ENCODE measurements around the gene FGA. TPM values are rescaled to one million over a fixed set of nuclear protein-coding genes. Genes with fewer than 3 reads are reported as not detected.
A peak's percentile ranks its signal among the peaks of the same experiment; 100 is the strongest.

FGA gene
- polyA plus RNA-seq = not detected

- H3K27ac Mint-ChIP-seq = peak within 1 kb of the TSS in 1 of 3 donors; percentile 6
- H3K27me3 Mint-ChIP-seq = peaks cover 6% of the 10 kb centered on the region
- peaks cover 0 to 2% (median 0%) of the 10 kb centered on the region in 3 donors for H3K9me3 Mint-ChIP-seq
- no peaks in the 10 kb centered on the region for H3K36me3 Mint-ChIP-seq
- no peaks in the 10 kb centered on the region for H3K4me1 Mint-ChIP-seq
- no peak within 1 kb of the TSS for H3K4me3 Mint-ChIP-seq
Observed at GRCh38 chr4:154590329-154591006, at the start of gene FGA. Gene FGA (minus strand): TSS chr4:154590742. CDS start chr4:154590687, 55 bp downstream.

- Mint-ChIP-seq H3K4me3 (no peak overlapping the region), H3K9me3 (peaks cover 0 to 3% (median 2%) of the 10 kb centered on the region in 3 donors), H3K27me3 (peaks cover 16% of the 10 kb centered on the region), H3K36me3 (no peaks in the 10 kb centered on the region), H3K27ac (no peak overlapping the region), H3K4me1 (peaks cover 0 to 2% (median 1%) of the 10 kb centered on the region in 3 donors)
Observed at GRCh38 chr4:154634058-154634457, 43.5 kb upstream of the FGA start.

GRCh38 chr4:154631828-154632227 lies 41.3 kb upstream of the FGA start:
- H3K27ac Mint-ChIP-seq = no peak overlapping the region
- H3K9me3 Mint-ChIP-seq = peaks cover 0 to 3% (median 2%) of the 10 kb centered on the region in 3 donors
- H3K4me3 Mint-ChIP-seq = no peak overlapping the region
- H3K27me3 Mint-ChIP-seq = peaks cover 14% of the 10 kb centered on the region
- no peaks in the 10 kb centered on the region for H3K36me3 Mint-ChIP-seq
- H3K4me1 Mint-ChIP-seq = peaks cover 0 to 1% (median 0%) of the 10 kb centered on the region in 3 donors

GRCh38 chr4:154630324-154630723 lies 39.8 kb upstream of the FGA start:
- Mint-ChIP-seq H3K4me1 (no peaks in the 10 kb centered on the region), H3K36me3 (no peaks in the 10 kb centered on the region), H3K9me3 (peaks cover 0 to 3% (median 2%) of the 10 kb centered on the region in 3 donors), H3K27me3 (peaks cover 14% of the 10 kb centered on the region), H3K27ac (no peak overlapping the region), H3K4me3 (no peak overlapping the region)

- Mint-ChIP-seq H3K27ac (no peak overlapping the region), H3K4me1 (no peaks in the 10 kb centered on the region), H3K36me3 (no peaks in the 10 kb centered on the region), H3K9me3 (no peaks in the 10 kb centered on the region), H3K4me3 (peak overlapping the region in 2 of 4 donors; percentile 18 to 78), H3K27me3 (peaks cover 5% of the 10 kb centered on the region)
Observed at GRCh38 chr4:154626793-154627484, 36.4 kb upstream of the FGA start.

- Mint-ChIP-seq H3K4me1 (no peaks in the 10 kb centered on the region), H3K4me3 (peak overlapping the region in 1 of 4 donors; percentile 10), H3K36me3 (no peaks in the 10 kb centered on the region)
Observed at GRCh38 chr4:154625971-154626370, 35.4 kb upstream of the FGA start.

GRCh38 chr4:154623995-154624394 lies 33.5 kb upstream of the FGA start:
- peaks cover 2% of the 10 kb centered on the region for H3K27me3 Mint-ChIP-seq
- no peak overlapping the region for H3K4me3 Mint-ChIP-seq
- no peaks in the 10 kb centered on the region for H3K9me3 Mint-ChIP-seq
- H3K27ac Mint-ChIP-seq = no peak overlapping the region
- no peaks in the 10 kb centered on the region for H3K4me1 Mint-ChIP-seq
- no peaks in the 10 kb centered on the region for H3K36me3 Mint-ChIP-seq

More at GRCh38 chr4:154625971-154626370, 35.4 kb upstream of the FGA start:
- Mint-ChIP-seq H3K27me3 (peaks cover 3% of the 10 kb centered on the region), H3K27ac (no peak overlapping the region), H3K9me3 (no peaks in the 10 kb centered on the region)

GRCh38 chr4:154623436-154623835 lies 32.9 kb upstream of the FGA start:
- H3K36me3 Mint-ChIP-seq = no peaks in the 10 kb centered on the region
- H3K27me3 Mint-ChIP-seq = peaks cover 2% of the 10 kb centered on the region
- H3K27ac Mint-ChIP-seq = no peak overlapping the region
- no peaks in the 10 kb centered on the region for H3K9me3 Mint-ChIP-seq
- H3K4me1 Mint-ChIP-seq = peaks cover 0 to 3% (median 0%) of the 10 kb centered on the region in 3 donors
- H3K4me3 Mint-ChIP-seq = no peak overlapping the region

- H3K27me3 Mint-ChIP-seq = peaks cover 2% of the 10 kb centered on the region
- no peaks in the 10 kb centered on the region for H3K36me3 Mint-ChIP-seq
- no peak overlapping the region for H3K27ac Mint-ChIP-seq
- peaks cover 0 to 4% (median 0%) of the 10 kb centered on the region in 3 donors for H3K4me1 Mint-ChIP-seq
- H3K4me3 Mint-ChIP-seq = no peak overlapping the region
- no peaks in the 10 kb centered on the region for H3K9me3 Mint-ChIP-seq
Observed at GRCh38 chr4:154622598-154622997, 32.1 kb upstream of the FGA start.

- Mint-ChIP-seq H3K27me3 (peaks cover 3% of the 10 kb centered on the region), H3K27ac (no peak overlapping the region), H3K4me1 (peaks cover 7 to 15% (median 12%) of the 10 kb centered on the region in 3 donors), H3K4me3 (no peak overlapping the region), H3K36me3 (no peaks in the 10 kb centered on the region), H3K9me3 (no peaks in the 10 kb centered on the region)
Observed at GRCh38 chr4:154620111-154620510, 29.6 kb upstream of the FGA start.

- Mint-ChIP-seq H3K4me3 (no peak overlapping the region), H3K27ac (no peak overlapping the region), H3K27me3 (peaks cover 3% of the 10 kb centered on the region), H3K4me1 (peaks cover 7 to 15% (median 12%) of the 10 kb centered on the region in 3 donors), H3K9me3 (no peaks in the 10 kb centered on the region), H3K36me3 (no peaks in the 10 kb centered on the region)
Observed at GRCh38 chr4:154618708-154619315, 28.3 kb upstream of the FGA start.

- no peaks in the 10 kb centered on the region for H3K36me3 Mint-ChIP-seq
Observed at GRCh38 chr4:154617820-154618317, 27.3 kb upstream of the FGA start.

GRCh38 chr4:154616731-154617130 lies 26.2 kb upstream of the FGA start:
- Mint-ChIP-seq H3K36me3 (no peaks in the 10 kb centered on the region), H3K27me3 (peaks cover 1% of the 10 kb centered on the region), H3K27ac (peak overlapping the region in 1 of 3 donors; percentile 50), H3K4me3 (peak overlapping the region in 2 of 4 donors; percentile 38 to 65), H3K9me3 (no peaks in the 10 kb centered on the region), H3K4me1 (peaks cover 7 to 15% (median 12%) of the 10 kb centered on the region in 3 donors)

More at GRCh38 chr4:154617820-154618317, 27.3 kb upstream of the FGA start:
- Mint-ChIP-seq H3K4me3 (no peak overlapping the region), H3K27ac (no peak overlapping the region), H3K4me1 (peaks cover 7 to 15% (median 12%) of the 10 kb centered on the region in 3 donors), H3K27me3 (peaks cover 3% of the 10 kb centered on the region), H3K9me3 (no peaks in the 10 kb centered on the region)

- H3K4me1 Mint-ChIP-seq = peaks cover 7 to 15% (median 12%) of the 10 kb centered on the region in 3 donors
- no peak overlapping the region for H3K27ac Mint-ChIP-seq
- no peaks in the 10 kb centered on the region for H3K9me3 Mint-ChIP-seq
- peaks cover 1% of the 10 kb centered on the region for H3K27me3 Mint-ChIP-seq
- H3K4me3 Mint-ChIP-seq = no peak overlapping the region
- H3K36me3 Mint-ChIP-seq = no peaks in the 10 kb centered on the region
Observed at GRCh38 chr4:154616287-154616686, 25.7 kb upstream of the FGA start.

- Mint-ChIP-seq H3K27ac (no peak overlapping the region), H3K36me3 (no peaks in the 10 kb centered on the region), H3K9me3 (no peaks in the 10 kb centered on the region), H3K4me3 (no peak overlapping the region), H3K4me1 (peaks cover 7 to 15% (median 12%) of the 10 kb centered on the region in 3 donors), H3K27me3 (peaks cover 1% of the 10 kb centered on the region)
Observed at GRCh38 chr4:154615211-154615610, 24.7 kb upstream of the FGA start.

Data from IgD-negative memory B cell (primary cell).